Stimulated activated CD8-positive, alpha-beta memory T cell treated with anti-CD3 and anti-CD28 coated beads, Interleukin-12 subunit alpha, Interleukin-12 subunit beta, amount 100 ng/mL, for 1 hour (primary cell): ENCODE measurements around the gene GLI3.

Experiments used
- DNase-seq: peaks from one replicate; pipeline ENCODE4 v3.0.0-alpha.2; 2020; ENCODE audit warnings: low read depth

Gene GLI3

DNA sequence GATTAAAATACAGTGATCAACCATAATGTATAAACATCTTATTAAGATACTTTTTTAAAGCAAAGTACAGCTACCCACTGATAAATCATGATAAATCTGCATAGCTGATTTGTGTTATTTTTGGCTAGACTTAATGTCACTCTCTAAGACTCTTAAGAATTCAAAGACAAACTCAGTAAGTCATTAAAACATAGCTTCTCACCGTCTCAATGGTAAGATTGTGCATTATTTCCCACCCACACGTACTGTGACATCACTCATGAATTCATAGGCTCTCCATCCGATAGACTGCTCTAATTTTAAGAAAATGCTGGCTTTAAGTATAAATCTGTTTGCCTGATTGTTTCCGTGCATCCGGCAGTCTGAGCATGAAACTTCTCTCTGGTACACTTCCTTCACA is 266.1 kb downstream of the GLI3 start:
- DNase-seq = no peak

DNA sequence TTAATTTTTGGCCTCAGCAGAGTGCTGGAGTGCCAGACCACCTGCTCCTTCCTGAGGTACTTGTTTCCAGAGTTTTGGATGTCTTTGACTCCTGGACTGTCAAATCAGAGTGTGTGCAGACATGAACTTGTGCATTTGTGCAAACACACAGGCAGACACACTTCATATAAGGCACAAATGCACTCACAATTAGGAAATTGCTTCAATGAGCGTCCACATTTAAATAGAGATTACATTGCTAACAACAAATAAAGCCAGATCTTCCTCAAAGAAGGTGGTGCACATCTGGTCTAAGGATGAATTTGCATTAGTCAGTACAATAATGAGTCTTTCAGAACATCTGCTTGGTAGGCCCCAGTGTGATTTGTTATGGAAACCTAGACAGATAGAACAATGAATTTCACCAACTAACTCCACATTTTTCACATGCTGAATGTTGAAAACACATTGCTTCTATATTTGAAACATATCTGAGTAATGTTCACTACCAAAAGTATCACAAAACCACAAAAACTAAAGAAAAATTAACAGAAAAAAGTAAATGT is 267.4 kb downstream of the GLI3 start:
- no peak for DNase-seq

DNA sequence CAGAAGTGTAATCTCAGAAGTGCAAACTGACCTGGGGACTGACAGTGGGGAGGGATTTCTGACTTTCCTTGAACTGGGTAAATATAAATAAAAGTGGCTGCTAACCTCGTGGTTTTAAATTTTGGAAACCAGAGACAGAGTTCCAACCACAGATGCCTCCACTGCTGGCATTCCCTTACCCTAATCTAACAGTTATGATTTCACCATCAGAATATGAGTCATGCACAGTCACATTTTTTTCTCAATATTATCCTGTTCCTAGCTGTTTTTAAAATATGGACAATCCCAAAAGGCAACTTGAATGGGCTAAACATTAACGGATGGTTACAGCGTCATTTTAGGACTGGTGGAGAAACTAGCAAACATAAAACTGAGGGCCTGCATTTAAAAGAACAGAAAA is 269.9 kb downstream of the GLI3 start:
- no peak for DNase-seq

DNA sequence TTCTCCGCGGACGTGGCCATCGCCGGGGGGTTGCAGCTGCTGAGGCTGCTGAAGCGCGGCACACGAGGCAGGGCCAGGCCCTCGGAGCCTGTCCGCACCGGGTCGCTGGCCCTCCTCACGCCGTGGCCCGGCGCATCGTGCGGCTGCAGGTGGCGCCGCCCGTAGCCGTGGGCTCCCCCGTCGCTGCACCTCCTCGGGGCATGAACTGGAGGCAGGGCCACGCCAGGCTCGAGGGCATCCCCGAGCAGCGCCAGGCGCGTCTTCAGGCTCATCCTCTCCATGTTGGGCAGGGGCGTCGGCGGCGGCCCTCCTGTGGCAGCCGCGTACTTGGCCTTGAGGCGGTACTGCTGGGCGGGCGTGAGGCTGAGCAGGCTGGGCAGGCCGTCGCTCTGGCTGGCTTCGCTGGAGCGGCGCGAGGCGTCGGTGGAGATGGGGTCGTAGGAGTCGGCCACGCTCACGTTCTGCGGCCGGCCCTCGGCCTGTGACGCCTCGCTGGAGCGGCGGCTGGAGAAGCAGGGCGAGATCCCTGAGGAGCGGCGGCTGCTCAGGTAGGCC is 271.0 kb downstream of the GLI3 start:
- DNase-seq = no peak

DNA sequence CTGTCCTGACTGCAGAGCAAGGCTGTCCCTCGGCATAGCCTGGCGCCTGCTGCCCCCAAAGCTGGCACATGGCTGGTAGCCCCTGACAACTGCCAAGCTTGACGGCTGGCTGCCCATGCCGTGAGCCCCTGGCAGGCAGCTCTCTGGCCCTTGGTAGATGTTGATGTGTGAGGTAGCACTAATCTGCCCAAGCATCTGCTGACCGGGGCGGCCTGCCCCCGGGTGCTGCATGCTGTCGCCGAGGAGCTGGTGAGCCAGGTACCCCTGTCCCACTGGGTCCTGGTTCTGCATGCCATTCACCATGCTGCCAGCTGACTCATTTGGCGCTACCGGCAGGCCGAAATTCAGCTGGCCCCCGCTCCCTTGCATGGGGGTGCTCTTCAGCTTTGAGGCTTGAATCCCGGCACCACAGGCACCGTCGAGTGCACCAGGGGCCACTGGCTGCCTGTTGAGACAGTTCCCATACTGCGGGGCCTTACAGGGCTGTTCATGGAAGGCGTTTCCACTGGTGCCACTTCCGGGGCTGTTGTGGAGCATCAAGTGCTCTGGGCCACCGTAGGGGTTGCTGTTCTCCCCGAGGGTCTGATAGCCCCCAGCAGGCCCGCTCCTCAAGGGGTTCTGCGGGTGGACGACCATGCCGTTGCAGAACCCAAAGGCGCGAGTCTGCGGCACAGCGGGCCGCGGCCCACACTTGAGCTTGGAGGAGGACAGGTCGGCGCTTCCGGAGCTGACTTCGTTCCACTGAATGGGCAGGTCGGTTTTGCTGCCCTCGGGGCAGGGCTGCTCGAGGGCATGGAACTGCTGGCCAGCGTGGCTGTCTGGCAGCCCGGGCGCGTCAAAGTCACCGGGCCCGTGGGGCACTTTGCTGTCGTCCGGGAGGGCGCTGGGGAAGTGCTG is 271.9 kb downstream of the GLI3 start:
- DNase-seq = no peak

DNA sequence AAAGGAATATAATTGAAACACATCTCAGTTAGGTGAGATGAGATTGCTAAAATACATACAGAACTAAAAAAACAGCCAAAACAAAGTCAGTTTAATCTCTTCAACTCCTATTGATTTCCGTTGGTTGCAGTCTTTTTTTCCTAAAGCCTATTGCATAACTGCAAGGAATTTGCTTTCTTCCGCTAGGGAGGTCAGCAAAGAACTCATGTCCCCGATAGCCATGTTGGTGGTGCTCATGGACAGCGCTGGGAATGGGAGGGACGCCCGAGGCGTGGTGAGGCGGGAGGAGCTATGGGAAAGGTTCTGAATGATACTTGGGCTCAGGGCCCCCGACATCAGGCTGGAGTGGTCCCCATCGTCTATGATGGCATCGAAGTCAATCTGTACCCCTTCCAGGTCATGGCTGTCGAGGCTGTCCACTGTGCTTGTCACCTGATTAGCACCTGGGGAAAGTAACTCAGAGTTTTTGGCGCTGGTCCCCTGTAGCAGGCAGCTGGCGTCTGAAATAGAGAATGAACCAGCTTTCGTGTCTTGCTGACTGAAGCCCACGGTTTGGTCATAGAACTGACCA is 272.7 kb downstream of the GLI3 start:
- DNase-seq = no peak

DNA sequence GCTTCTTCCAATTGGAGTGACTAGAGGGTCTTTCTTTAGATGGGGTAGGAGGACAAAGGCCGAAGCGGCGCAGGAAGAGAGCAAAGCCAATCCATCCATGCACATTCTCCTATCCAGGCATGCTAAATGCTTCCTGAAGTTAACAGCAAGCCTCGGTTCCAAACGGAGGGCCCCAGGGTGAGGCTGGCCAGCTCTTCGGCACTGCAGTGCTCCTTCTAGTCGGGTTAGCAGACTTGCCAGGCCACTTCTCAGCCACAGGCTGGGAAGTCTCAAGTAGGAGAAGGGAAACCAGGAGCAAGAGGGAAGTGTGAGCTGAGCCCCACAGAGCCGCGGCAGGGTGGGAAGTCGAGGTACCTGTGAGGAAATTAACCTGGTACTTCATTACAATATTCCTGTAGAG is 280.3 kb downstream of the GLI3 start:
- no peak for DNase-seq

DNA sequence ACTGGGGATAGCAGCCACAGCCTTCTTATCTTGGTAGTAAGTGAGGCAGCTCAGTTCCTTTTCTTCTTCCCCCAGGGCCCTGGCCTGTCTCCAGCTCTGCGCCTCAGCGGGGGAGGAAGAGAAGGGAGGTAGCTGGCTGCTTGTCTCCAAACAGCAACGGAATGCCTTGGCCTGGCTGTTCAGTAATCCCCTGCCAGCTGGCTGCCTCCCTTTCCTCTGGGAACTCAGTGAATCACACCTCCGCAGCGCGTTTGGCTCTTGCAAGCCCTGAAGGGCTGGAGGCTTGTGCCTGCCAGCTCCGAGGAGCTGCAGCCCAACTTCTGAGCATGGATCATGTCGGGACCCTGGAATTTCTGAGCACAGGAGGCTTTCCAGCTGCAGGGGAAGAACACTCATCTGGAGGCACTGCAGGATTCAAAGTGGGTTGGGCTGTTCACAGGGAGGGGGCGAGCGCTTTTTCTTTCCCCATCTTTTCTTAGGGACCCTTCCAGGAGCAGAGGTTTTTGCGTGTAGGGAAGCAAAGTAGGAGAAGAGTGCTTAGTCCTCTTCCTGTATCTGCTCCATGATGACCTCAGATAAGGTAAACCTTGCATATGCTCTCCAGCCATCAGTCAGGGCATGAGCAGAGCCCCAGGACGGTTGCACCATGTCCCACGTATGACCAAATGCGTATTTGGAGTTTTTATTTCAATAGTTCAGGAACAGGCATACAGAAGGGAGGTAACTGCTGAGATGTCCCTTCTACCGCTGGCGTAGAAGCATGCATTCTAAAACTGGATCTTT is 280.9 kb downstream of the GLI3 start:
- no peak for DNase-seq

DNA sequence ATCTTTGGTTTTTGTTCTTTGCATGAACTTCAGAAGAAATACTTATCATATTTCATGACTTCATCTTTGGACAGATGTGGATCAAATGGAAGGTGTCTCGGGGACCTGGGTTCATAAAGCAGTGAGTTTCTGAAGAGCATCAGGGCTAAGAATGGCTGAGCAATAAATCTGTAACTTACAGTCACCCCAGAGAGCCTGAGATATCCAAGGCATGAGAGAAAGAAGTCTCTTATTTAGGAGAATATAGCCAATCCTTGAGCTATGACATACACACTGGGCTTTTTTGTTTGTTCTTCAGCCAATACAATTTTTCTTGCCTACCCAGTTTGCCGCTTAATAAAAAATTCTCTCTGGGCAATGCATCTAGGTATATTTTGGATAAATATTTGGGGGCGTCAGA is 281.6 kb downstream of the GLI3 start:
- no peak for DNase-seq

DNA sequence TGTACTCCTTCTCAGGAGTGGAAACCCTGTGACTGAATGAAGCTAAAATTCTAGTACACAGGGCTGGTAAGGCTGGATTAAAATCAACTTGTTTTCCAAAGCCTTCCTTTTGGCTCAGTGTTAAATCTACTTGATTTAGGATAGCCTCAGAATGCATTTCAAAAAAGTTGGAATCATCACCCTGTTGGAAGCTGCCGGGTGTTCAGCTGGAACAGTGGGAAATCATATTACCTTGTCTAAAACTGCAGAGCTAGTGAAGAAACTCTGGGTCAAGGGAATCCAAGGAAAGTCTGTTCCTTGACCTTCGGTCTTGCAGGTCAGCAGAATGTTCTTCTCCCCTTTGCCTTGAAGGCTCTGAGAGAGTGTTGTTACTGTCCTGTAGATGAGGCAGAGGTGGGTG is 282.0 kb downstream of the GLI3 start:
- no peak for DNase-seq

DNA sequence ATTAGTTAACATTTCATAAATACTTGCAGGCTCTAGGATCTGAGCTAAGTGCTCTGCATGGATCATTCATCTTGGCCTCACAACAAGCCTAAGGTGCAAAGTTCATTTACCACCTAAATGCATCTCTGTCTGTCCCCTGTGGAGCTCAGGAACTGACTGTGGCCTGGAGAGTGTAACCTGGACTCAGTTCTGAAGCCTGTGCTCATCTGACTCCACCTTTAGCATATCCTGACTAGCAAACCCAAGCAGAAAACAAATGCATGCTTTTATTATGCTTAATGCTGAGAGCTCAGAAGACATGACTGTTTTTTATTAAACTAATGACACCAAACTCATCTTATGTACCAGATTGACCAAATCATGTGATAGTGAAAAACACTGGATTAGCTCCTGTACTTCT is 288.5 kb downstream of the GLI3 start:
- no peak for DNase-seq

DNA sequence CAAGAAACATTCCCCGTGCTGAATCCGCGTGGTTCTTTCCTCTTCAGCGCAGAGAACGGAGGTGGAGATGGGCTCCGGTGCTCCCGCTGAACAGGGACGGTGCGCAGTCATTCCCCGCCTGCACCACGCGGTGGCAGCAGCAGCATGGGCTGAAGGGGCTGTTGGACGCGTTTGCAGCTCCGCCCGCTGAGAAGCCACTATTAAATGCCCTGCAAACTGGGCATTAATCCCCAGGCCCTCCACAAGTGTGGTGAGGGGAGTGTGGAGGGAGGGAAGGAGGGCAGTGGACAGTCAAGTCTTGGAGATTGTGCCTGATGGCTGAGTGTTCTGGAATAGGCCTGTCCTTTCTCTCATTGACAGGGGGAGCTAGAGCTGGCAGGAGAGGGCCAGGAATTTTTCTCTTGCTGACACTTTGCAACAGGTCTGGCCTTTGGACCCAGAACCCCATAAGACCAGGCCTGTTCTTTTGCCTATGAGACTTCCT is 293.9 kb downstream of the GLI3 start:
- DNase-seq = peak; percentile 34

DNA sequence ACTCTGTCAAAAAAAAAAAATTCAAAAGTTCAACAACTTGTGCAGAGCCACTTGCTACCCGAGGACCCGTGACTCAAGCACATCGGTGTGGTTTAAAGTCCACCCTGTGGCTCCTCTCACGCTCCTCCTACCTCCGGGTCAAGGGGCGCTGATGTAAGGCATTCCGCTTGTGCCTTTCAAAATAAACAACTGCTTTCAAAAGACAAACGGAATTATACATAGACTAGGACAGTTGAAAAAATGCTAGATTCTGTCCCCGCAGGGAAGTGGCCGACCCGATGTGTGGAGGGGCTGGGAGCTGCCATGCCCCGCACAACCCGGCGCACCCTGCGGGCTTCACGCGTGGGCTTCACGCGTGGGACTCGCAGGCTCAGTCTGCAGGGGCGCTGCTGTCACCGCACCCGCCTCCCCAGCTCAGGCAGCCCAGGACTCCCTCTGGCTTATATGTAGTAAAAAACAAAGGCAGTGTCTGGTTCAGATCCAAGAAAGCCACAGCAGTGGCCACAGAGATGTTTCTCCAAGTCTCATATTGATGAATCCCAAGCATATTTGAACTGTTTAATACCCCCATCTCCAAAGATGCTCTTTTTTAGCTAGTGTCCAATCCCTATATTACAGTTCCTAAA is 294.4 kb downstream of the GLI3 start:
- DNase-seq = no peak

DNA sequence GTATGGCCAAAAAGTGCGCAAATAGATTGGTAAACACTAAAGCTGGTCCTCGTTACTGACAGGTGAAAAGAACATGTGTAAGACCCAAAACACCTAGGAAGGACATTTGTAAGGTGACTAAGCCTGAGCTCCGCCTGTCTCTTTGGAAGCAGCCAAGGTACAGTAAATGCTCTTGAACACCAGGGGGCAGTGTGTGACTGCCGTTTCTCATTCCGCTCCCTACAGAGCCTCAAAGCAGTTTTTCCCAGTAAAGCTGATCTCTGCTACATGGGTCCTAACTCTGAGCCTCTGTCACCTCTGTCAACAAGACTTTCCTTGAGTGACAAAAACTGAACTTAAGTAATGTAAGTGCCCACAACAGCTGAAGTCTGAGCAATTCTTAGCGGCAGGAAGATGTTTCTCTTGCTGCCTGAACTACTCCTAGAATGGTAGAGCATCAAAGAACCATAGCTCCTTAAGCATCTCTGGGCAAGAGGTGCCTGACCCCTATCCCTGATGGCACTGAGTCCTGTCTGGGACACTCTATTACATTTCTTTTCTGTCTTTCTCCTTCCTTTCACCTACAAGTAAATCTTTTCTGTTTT is 296.2 kb downstream of the GLI3 start:
- DNase-seq = peak; percentile 25

DNA sequence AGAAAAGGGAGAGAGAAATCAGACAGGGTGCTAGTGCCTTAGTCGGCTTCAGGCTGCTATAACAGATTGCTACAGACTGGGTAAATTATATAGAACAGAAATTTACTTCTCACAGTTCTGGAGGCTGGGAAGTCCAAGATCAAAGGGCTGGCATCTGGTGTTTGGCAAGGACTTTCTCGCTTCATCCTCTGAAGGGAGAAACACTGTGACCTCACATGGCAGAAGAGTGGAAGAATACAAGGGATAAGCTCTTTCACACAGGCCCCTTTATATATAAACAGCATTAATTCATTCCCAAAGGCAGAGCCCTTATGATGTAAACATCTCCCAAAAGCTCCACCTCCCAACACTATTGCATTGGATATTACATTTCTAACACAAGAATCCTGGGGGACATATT is 298.6 kb downstream of the GLI3 start:
- no peak for DNase-seq

DNA sequence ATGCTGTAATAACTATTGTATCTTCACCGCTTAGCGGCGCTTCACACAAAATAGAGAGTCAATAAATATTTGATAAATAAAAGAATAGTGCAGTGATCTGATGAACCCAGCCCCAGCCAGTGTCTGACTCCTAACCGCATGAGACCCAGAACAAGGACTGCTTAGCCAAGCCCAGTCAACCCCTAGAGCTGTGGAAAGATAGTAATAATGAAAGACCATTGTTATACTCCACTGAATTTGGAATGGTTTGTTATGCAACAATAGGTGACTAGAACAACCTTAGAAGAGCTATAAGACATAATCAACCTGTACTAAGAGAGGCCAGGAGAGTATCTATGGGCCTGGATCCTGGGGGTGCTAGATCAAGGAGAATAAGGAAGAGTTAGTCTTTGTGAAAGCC is 303.6 kb downstream of the GLI3 start:
- no peak for DNase-seq

DNA sequence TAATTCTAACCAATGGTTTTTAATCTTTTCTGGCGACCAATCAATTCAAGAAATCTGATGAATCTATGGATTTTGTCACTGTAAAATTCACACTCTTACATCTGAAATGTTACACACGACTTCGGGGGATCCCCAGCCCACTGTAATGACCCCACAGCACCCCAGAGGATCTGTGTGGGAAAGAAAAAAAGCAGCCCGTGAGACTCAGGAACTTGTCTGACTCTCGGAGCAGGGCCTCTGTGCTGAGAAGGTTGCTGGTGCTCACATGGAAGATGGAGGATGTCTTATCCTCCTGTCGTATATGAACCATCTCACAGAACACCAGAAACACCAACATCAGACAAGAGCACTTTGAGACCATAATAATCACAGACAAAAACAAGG is 305.8 kb downstream of the GLI3 start:
- DNase-seq = no peak

DNA sequence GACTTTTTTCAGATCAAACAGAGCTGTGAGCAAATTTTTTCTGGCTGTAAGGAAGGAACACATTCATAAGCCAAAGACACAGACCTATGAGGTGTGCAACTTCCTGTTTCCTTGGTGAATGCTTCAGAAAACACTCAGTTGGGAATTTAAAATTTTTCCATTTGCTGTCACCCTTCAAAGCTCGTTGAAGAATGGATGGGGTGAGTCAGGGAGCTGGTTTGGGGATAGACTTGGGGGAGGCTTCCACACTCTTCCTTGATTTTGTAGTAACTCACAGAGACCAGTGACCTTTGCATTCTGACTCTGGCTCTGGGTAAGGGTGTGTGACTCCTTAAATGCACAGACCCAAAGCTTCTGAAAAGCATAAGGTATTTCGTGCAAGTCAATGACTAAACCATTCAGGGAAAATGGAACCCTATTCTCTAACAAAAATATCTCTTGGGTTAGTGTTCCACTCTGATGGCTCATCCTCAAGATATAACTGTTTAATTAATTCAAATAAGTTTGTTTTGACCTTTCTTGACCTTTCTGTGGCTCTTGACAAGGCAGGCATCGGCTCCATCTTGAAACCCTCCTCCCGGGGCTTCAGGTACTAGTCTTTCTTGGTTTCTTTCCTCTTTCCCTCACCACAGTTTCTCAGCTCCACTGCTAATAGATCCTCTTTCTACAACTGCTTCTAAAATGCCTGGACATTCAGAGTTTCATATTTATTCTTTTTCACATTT is 306.3 kb downstream of the GLI3 start:
- no peak for DNase-seq

DNA sequence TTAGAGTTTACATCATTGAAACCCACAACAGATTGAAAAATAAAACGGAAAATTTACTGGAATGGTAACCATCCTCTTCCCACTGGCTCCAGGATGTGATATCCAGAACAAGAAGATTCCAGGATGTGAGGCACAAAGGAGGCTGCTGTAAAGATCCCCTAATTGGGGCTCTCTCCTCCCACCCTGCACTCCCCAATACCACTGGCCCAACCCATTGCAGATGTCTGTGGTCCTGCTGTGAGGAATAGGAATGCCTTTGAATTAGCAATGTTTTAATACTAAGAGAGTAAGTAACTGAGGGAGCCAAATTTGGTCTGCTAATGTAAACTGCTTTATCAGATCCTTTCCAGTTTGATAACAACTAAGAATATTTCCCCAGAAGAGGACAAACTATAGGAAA is 308.2 kb downstream of the GLI3 start:
- DNase-seq = no peak

DNA sequence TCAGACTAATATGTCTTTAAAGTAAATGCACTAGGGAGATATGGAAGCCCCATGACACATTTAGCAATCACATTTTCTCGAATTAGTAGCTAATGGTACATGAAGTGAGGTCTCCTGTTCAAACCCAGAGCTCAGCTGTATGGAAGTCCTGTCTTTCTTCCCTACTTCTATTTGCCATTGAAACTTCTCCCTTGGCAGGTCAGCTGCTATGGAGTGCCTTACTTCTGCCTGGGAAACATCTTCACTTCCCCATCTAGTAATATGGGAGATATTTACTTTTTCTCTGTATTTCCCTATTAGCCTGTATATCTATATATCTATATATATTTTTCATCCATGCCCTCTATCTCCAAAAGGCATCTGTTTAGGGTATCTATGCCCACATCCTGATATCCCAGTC is 308.8 kb downstream of the GLI3 start:
- no peak for DNase-seq

DNA sequence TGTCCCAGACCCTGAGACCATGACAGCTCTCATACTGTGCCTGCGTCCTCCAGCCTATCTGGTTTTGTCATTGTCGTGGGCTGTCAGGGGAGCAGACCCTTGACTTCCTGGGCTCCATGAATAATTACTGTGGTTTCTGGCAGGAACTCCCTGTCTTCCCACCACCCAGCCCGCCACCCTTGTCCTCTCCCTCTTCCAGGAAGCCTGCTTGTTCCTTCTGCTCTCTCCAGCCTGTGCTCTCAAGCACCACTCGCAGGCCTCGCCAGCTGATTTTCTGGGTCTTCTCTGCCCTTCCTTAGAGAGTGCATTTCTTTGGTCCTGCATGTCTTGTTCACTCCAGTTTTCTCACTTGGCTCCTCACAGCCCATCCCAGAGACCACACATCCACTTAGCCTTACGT is 309.6 kb downstream of the GLI3 start:
- no peak for DNase-seq
